Activated CD4-positive, alpha-beta T cell treated with anti-CD3 and anti-CD28 coated beads, Interleukin-2, amount 50 U/mL, for 4 hours (primary cell): ENCODE measurements around the gene MRPS2.
"Not testable (repeated sequence)": the region's sequence is repeated elsewhere in the genome, so short reads cannot be mapped to it uniquely, and the experiment has no call there.

ENCODE experiments used
- DNase-seq, 2 experiments: peaks; one replicate each; pipeline ENCODE4 v3.0.0-alpha.2; 2020

Gene MRPS2

DNA sequence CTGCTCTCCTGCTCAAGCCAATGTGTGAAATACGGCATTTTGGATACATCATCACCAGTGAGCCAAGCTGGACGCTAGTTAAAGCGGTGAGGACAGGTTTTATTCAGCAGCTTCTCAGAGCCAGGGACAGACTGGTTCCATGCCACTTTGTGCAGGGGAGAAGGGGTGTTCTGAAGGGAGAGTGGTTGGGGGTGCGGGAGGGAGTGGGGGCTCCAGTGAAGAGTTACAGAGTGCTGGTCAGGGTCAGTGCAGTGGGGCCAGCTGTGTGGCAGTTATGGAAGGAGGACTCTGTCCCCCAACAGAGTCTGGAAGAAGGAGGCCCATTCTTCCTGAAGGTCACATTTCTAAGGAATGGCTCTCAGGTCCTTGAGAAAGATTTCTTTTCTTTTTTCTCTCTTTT is 34.3 kb downstream of the MRPS2 start:
- DNase-seq, result not testable (repeated sequence)

DNA sequence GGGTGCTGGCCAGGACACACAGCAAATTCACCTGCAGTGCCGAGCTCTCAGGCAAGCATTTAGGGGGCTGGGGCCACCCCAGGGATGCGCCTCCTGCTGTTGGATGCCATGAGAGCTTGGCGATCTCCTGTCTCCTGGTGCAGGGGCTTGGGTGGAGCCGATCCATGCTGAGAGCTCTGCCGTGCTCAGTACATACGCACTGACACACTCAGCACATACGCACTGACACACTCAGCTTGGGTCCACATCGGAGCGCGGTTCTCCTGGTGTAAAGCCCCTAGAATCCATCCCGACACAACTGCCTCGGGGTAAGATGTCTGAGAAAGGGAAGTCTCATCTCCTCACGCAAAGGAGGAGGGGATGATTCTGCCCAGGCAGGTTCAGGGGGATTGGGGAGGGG is 35.1 kb downstream of the MRPS2 start:
- not testable (repeated sequence) for DNase-seq

DNA sequence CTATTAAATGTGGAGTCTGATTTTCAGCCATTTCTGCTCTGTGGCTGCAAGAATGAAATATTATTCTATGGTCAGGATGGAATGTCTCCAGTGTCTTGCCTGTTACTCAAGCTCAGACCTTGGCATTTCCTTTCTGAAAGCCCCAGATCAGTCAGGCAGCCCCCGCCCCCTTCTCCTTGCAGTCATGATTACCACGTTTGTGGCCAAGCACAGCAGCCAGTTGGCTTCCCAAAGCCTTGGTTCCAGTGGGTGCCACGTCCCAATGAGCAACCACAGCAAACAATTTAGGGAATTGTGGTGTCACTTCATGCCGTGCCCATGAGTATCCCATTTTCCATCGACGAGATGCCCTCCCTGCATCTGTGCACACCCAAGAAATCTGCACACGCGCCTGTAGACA is 35.7 kb downstream of the MRPS2 start:
- no peak for DNase-seq

DNA sequence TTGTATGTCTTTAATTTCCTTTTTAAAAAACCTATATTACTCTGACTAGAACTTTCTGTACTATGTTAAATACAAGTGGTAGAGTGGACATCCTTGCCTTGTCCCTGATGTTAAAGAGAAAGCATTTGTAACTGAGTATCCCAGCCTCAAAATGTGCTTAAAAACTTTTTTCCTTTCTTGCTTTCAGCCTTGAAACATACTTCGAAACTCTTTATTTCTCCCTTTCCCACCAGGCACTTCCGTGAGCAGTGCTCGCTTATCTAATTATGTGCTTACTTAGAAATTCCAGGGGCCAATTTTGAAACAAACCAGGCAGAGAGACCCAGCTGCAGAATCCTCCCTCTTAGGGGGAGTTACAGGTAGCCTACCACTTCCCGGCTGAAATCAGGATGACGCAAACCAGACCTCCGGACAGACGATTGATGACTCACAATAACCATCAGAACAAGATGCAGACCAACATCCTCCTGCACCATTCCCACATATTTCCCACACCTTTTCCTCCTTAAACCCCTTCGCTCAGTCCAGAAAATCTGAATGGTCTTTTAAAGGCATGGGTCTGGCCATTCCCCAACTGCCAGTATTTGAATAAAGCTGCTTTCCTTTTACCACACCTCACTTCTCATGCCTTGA is 42.9 kb downstream of the MRPS2 start:
- not testable (repeated sequence) for DNase-seq

DNA sequence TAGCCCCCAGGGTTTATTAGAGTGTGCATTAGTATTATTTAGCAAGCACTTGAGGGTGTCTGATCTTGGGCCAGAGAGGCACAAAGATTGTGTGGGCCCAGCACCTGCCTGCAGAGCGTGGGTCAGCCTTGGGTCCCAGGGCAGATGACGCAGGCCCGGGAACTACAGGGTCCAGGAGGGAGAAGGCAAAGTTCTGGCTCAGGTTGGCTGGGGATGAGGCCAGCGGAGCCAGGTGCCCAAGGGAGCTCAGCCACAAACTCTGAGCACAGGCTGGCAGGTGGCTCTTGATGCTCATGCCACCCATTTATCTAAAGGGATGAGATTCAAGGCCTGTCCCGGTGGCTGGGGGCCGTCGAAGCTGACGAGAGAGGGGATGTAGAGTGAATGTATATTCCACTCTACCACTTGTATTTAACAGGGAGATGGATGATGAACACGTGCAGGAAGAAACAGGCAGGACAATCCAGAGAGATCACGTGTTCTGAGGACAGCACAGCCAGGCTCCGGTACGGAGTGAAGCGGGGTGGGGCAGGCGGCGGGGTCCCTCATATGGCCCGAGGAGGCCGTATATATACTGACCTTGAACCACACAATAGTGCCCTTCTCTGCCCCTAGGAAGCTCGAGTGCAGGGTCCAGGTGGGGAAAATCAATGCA is 44.6 kb downstream of the MRPS2 start:
- no peak for DNase-seq

DNA sequence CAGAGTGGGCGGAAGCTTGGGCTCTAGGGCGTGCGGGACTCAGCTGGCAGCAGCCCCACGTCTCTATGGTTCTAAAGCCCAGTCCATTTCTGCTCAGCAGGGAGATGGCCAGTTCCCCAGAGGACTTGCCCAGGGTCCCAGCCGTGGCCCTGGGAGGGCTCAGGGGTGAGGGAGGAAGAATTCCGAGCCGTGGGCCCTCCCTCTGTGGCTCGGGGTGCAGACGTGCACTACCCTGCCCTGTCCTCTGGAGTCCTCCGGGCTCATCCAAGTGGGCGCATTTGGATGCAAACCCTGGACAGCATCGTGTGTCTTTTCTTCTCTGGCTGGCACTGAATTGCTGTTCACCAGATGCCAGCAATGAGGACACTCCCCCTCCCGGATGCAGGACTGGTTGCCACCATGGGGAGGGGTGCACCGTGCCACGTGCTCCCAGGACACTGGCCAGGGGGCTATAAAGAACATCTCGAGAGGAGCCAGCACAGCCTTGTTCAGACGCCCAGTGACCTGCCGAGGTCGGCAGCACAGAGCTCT is 45.2 kb downstream of the MRPS2 start, which contains the start of gene OBP2A:
Gene OBP2A, plus strand, starts transcription at position 481 of the 531 bp plus-strand sequence. CDS start 55 bp downstream, outside the sequence.
- not testable (repeated sequence) for DNase-seq

DNA sequence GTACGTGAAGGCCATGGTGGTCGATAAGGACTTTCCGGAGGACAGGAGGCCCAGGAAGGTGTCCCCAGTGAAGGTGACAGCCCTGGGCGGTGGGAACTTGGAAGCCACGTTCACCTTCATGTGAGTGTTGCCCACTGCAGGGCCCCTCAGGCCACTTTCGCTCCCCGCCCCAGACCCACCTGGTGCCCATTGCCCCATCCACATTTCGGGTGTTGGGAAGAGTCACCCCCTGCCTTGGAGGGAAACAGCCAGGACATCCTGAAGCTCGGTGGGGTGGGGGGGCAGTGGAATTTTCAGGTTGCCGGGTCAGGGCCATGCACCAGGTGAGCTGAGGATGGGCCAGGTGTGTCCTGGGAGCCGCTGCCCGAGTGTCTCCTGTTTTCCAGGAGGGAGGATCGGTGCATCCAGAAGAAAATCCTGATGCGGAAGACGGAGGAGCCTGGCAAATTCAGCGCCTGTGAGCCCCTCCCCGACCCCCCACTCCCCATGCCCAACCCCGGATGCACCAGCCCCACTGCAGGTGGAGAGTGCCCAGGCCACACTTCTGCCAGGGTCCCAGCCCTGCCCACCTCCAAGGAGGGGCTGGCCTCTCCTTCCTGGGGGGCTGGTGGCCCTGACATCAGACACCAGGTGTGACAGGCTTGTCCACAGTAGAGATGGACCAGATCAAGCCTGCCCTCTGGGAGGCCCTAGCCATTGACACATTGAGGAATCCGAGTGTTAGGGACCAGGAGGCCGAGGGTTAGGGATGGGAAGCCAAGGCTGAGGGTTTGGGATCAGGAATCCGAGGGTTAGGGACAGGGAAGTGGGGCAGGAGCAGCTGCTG is 46.5 kb downstream of the MRPS2 start:
- DNase-seq, result not testable (repeated sequence)

DNA sequence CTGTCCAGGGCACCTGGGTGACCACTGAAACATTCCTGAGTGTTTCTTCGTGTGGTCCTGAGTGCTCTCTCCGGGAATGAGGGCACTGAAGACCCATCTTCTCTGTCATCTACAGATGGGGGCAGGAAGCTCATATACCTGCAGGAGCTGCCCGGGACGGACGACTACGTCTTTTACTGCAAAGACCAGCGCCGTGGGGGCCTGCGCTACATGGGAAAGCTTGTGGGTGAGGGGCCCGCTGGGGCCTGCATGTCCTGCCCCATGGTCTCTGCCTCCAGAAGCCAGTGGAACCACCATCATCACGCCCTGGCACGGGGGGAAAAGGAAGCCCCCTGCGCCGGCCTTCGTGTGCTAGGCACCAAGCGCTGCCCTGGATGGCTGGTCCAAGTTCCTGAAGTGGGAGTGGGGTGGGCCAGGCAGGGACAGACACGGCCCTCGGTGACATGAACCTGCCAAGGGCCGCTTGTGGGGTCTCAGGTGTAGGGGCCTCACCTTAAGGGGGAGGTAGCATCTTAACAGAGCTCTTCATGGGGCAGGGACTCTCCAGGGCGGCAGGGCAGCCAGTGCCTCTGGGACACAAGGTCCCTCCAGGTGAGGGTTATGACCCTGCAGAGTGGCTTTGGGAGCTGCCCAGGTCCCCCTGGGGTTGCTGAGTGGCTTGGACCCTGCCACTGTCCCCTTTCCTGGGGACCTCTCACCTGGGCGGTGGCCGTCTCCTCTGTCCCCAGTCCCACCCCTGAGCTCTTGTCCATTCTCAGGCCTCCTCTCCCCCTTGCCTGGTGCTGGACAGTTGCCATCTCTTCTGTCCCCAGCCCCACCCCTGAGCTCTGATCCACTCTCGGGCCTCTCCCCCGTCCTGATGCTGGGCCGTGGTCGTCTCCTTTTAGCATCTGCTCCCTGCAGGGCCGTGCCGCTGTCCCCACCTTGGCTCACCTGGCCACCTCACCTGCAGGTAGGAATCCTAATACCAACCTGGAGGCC is 47.6 kb downstream of the MRPS2 start:
- DNase-seq, result no peak

DNA sequence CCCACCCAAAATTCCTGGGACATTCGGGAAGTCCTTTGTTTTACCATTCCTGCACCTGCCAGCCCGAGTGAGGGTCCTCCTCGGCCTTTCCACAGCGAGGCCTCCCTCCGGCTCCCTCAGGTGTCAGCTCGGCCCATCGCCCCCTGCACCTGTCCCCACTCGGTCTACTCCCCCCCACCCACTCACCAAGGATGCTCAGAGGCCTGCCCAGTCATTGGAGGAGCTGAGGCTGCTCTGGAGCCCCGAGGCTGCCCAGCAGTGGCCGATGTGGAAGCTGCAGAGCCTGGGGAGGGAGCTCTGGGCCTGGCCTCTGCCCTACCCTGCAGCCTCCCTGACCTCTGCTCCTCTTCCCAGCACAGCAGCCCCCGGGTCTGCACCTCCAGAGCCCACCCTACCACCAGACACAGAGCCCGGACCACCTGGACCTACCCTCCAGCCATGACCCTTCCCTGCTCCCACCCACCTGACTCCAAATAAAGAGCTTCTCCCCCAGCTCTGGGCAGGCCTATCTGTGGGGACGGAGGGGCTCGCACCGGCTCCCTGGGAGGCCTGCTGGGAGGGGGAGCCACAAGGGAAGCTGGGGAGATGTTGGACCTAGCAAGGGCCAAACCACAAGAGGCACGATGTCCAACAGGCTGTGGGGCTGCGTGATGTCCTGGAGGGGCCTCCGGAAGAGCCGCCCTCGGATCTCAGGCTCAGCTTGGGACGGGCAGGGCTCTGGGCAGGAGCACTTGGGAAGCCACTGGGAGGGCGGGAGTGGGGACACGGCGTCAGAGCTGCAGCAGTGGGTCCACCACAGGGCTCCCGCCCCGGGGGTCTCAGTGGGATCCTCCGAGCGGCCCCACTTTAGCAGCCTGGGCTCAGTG is 49.2 kb downstream of the MRPS2 start:
- DNase-seq, result not testable (repeated sequence)

DNA sequence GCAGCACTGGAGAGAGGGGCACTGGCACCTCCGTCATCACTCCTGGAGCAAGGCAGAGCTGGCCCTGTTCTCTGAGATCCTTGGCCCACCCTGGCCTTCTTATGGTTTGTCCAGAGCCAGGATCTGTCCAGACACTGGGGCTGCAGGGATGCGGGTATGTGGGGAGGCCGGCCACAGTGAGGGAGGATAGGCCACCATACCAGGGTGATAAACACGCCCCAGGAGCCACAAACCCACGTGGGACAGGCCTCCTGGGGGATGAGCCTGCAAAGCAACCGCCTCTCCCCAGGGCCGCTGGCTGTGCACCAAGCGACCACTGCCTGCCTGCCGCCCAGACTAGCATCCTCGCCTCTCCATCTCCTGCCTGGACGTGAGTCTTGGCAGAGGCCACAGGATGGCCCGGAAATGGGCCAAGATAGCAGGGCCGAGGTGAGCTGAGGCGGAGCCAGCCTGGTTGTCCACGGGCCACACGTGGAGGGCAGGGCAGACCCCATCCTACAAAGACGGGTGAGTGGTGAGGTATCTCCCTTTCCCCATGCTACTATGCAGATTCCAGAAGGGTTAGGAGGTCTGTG is 49.9 kb downstream of the MRPS2 start:
- no peak for DNase-seq

DNA sequence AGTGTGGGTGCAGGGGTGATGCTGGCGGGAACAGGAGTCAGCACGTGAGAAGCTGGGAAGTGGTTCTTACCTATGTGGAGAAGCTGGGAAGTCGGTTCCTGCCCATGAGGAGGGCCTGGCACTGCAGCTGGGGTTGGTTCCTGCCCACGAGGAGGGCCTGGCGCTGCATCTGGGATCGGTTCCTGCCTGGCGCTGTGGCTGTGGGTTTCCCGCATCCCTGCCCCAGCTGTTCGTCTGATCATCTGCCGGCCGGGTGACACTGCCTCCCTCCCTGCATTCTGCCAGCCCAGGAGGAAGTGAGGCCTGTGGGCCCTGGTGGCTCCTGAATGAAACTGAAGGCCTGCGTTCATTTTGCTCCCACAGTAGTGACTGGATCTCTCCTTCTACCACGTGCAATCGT is 50.5 kb downstream of the MRPS2 start:
- no peak for DNase-seq

DNA sequence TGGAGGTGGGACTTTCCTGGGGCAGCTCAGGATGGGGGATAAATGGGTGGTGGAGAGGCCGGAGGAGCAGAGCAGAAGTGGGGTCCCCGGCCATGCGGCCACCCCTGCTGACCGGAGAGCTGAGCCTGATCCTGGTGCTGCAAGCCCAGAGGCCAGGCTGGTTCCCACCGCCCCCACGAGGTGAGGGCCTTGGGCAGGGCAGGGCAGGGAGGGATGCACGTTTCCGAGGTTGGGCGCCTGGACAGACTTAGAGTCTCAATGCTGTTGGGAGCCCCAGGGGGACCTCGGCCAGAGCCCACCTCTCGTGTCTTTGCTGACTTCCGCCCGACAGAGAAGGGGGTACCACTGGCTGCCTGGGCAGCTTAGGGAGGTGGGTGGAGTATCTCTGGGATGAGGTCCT is 51.0 kb downstream of the MRPS2 start:
- DNase-seq, result no peak

DNA sequence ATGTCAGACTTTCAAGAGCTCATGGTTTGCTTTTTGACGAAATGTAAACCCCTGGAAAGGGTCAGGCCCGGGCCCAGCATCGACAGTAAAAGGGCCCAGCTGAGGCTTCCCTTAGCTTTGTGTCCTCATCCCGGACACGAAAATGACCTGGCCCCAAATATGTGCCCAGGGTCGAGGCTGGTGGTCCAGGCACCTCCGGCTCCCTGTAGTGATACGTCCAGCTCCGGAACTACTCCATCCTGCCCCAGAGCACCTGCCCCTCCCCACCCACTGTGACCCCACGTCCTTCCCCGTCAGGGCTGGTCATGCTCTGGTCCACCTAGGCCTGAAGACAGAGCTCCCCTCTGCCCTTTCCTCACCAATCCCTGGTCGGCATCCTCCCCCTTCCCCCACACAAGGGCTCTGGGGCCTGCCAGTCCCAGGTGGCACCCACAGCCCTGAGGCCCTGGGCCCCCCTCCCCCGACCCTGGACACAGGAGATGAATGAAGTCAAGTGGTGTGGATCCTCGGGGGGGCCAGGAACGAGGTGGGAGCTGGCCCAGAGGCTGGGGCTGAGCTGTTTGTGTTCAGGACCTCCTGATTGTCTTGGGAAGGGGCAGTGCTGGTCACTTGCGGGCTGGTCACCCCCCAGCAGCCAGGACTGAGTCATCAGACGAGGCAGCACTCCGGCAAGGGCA is 51.7 kb downstream of the MRPS2 start:
- no peak for DNase-seq

DNA sequence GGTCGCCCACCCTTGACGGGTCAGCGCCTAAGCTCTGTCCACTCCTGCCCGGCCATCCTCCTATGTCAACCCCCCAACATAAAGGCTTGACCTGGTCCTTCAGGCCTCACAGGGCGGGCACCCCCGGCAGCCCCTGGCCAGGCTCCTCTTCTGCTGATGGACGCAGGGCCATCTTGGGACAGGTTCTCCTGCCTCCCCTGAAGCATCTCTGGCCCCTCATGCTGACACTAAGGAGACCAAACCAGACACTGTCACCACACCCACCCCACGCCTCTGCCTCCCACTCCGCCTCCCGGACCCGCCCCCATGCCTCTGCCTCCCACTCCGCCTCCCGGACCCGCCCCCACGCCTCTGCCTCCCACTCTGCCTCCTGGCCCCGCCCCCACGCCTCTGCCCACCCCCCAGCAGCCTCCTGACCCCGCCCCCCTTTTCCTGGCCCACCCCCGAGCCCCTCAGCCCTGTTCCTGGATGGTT is 52.3 kb downstream of the MRPS2 start:
- DNase-seq, result no peak
